GM18870 (cell line): Measurements from ENCODE around the gene ZW10.

ENCODE experiments used
- ATAC-seq: cut with Tn5 transposase; IDR thresholded peaks from one replicate; pipeline ENCODE4 v1.9.1; 2021; ENCODE audit warnings: moderate library complexity; ENCODE audit not compliant: unreplicated experiment

Gene ZW10

DNA sequence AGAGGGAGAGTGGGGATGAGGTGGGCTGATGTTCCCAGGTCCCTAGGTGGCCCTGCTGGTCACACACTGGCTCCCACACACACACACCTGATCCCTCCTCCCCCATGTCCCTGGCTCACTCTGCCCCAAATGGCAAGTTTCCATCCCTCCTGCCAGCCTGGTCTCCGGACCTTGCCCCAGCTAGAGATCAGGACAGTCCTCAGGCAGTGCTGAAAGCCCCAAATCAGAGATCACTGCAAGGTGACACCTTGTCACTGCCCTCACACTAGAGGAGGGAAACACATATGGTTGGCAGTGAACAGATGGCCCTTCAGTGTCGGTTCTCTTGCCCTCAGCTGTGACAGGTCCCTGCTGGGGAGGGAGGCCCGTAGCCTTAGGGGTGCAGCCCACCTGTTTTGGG is 75.0 kb downstream of the ZW10 start:
- no peak for ATAC-seq

DNA sequence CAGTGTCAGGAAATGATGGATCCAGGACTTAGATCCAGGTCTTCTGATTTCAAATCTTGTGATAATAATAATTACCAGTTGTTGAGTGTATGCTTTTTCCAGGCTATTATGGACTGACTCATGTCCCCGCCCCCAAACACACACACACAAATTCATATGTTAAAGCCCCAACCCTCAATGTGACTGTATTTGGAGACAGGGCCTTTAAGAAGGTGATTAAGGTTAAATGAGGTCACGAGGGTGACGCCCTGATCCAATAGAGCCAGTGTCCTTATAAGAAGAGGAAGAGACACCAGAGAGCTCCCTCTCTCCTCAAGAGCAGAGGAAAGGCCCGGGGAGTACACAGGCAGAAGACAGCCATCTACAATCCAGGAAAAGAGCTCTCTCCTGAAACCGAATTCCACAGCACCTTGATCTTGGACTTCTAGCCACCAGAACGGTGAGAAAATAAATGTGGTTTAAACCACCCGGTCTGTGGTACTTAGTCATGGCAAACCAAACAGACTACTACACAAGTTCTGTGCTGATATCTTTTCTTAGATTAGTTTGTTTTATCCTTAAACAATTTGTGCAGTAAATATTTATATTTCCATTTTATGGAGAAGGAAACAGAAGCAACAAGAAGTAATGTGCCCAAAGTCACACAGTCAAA is 75.6 kb downstream of the ZW10 start:
- ATAC-seq: no peak

DNA sequence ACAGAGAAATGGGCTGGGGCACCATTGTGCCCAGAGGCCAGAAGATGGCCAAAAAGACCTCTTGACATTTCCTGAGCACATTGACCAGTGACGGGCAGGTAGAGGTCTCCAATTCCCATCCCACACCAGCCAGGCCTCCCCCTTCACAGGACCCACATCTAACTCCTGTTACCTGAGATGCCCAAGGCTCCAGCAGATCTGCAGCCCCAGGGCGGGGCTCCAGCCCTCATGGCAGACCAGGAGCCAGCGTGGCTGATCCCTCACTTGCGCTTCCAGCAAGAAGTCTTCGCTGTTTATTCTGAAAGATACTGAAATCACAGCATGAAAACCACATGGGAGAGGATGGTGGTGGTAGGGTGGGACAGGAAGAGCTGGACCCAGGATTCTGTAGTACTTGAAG is 76.4 kb downstream of the ZW10 start:
- no peak for ATAC-seq

DNA sequence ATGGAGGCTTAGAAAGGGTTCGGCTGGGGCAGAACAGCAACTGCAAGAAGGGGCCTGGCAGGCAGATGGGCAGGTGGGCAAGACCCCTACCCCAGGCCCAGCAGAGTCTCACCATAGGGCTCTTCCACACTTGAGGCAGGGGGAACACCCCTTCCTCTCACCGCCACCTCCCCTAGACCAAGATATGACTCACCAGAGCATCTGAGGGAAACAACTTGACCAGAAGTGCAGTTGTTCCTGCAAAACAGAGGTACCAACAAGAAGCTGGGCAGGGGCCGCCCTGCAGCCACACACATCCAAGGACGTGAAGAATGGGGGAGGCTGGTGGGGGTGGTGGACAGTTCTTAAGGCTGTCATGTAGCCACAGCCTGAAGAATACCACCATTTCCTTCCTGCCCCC is 78.3 kb downstream of the ZW10 start:
- ATAC-seq: no peak

DNA sequence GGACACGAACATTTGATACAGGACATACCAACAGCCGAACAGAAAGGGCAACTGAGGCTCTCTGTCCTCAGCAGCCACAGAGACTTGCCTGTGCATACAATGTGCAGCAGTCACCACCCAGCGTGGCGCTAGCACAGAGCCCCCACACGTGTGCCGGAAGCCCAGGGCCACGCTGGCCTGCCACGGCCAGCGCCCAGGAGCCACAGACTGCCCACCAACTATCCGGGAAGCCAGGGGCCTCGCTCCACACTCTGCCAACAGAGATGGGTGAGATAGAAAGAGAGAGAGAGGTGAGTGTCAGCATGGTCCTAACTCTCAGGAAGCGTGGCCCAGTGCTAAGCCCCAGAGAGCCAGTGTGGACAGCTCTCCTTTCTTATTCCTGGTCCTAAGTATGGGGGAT is 79.1 kb downstream of the ZW10 start:
- no peak for ATAC-seq

DNA sequence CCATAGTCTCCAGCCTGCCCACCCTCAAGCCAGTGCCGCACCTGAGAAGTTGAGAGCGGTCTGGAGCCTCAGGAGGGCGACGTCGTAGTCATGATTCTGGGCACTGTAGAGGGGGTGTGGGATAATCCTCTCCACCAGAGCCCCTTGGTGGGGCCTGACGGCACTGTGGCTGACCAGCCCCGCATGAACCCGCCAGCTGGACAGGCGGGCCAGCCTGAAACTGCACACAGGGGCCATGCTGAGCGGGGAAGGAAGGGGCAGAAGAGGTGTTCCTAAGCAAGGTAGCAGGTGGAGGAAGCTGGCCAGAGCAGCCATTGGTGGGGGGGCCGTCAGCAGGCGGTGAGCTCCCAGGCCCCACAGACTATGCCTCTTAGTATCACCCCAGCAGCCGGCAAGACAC is 80.5 kb downstream of the ZW10 start:
- ATAC-seq: no peak

DNA sequence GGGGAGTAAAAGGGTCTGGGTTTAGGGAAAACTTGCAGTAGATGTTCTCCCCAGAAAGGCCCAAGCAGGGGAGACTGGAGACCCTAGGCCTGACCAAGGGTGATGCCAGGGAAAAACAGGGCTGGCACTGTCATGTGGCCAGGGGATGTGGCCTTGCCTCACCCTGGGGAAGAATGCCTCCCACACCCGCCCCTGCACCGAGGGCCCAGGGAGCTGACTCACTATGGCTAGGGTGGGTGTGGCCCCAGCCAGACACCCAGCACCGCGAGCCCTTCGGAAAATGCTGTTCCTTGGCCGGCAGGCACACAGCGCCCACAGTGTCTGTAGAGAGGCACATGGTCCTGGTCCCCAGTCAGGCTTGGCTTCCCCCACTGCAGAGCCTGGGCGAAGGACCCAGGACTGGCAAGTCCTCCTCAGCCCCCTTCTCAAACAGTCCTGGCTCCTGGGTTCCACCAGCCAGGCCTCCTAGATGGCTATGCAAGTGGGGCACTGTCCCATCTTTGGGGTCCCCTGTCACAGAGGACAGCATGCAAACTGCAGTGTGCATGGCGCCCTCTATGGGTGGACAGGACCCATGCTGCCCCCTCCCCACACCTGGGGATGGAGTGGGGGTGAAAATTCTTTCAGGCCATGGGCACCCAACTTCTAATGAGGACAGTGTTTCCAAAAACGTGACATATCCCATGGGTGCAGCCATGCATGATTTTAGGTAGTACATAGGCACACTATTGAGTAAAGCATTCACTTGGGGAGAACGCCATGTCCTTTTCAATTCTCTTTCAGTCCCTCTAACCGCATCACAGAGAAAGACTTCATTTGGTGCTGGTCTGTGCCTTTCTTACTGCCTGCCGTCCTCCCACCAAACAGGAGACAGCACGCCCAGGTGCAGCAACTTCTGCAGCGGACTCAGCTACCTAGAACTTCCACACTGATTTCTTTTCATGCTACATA is 82.6 kb downstream of the ZW10 start:
- no peak for ATAC-seq

DNA sequence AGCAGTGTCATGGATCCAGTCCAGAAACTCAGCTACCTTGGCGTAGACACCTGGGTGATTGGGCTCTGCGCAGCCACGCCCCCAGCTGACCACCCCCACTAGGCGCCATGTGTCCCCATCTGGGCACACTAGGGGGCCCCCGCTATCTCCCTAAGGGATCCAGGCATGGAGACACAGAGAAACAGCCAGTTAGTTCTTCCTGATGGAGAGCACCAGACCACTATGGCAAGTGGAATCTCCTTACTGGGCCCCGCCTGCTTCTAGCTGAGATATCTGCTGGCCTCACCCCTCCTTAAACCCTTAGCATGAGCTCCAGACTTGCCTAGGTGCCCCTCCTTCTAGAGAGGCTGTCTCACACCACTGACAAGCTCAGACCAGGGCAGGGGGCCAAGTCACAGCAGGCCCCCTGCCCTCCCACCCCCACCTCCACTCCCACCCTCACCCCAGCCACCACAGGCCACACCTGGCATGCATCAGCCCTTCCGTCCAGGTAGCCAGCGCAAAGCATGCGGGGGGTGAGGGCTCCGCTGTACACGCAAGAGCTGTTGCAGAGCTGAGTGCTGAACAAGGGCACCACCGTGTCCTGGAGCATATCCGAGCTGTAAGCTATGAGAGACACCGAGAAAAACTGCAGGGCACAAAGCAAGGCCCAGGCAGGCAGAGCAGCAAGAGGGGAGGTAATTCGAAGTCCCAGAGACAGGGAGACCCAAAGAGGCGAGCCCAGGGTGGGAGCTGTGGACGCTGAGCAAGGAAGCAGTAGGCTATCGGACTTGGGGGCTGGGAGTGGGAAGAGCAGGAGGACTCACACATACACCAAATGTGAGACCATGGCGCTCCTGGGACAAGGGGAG is 83.5 kb downstream of the ZW10 start:
- ATAC-seq: no peak

DNA sequence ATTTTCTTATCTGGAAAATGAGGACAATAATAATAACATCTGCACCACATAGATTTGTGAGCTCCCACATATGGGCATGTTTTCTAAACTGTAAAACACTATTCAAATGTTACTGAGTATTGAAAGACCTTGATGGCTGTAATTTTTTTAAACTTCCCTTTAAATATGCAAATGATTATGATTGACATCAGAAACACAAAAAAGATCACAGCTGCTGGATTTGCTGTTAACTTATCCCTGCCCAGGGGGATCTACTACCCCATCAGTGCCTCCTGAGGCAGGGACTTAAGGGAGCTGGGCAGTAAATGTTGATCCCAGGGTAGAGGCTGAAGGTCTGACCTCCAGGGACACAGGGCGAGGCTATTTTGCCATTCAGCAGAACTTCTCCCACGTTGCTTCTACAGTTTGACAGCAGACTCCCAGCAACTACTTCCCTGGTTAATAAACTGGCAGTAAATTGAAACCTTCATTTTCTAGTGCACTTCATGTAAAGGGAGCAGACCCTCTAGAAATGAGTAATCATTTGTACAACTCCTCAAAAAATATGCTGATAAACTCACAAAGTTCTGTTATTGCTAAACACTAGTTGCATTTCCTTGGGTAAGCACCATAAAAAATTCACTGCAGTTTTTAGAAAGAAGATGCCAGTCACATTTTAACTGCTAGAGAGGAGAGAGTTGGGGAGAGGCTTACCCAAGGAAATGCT is 87.7 kb downstream of the ZW10 start:
- peak; percentile 72 for ATAC-seq

DNA sequence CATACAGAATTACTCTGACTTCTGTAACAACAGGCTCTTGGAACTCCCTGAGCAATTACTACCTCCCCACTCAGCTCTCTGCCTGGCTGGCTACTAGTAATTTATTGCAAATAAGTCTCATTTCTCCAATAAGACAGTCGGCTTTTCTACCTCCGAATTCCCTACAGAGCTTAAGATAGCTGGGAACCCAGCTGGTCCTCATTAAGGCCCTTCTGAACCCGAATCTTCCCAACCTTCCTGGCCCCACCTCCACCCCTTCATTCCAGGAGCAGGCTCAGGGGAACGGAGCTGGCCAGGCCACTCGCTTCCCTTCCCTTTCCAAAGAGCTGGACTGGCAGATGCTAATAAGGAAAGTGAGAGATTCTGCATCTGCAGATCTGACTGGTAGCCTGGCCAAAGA is 89.0 kb downstream of the ZW10 start:
- no peak for ATAC-seq

DNA sequence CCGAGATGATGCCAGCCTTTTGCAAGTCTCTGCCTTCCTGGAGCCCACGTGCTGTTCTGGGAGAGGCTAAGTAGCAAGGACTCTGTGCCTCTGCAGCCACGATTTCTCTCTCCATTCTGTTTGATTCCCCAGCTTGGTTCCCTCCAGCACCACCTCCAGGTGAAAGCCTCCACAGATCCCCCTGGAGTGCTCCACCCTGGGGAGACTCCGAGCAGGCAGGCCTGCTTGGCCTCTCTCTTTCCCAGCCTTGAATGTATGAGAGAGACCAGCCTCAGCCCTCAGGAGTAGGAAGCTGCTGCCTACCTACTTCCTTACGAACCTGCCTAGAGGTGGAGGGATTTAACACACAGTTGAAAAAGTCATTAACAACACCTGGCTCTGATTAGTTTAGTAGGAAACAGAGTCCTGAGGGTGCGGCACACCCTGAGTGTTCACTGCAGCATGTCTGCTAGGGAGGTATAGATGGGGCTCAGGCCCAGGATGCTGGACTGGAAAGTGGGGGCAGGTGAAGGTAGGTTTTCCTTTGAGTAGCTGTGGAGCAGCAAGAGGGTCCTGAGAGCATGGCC is 89.9 kb downstream of the ZW10 start:
- no peak for ATAC-seq
